BLaER1 treated with 17β-estradiol and CSF1 and Interleukin-3, amounts not matched to agents 10 nM and 100 nM (cell line): ENCODE measurements around the gene PIEZO1.

Experiments
- H3K27ac ChIP-seq, 11 experiments: shearing (Covaris generic); formaldehyde crosslinking; 2 replicates each; pipeline ENCODE4 v1.8.1; 2022
- H3K27me3 ChIP-seq, 11 experiments: shearing (Covaris generic); formaldehyde crosslinking; 2 replicates each; pipeline ENCODE4 v1.8.1; 2022
- H3K36me3 ChIP-seq, 11 experiments: shearing (Covaris generic); formaldehyde crosslinking; 2 replicates each; pipeline ENCODE4 v1.8.1; 2022
- H3K4me1 ChIP-seq, 10 experiments: shearing (Covaris generic); formaldehyde crosslinking; 2 replicates each; pipeline ENCODE4 v1.8.1; 2022
- H3K4me2 ChIP-seq, 11 experiments: shearing (Covaris generic); formaldehyde crosslinking; 2 replicates each; pipeline ENCODE4 v1.8.1; 2022
- H3K4me3 ChIP-seq, 10 experiments: shearing (Covaris generic); formaldehyde crosslinking; 2 replicates each; pipeline ENCODE4 v1.8.1; 2022
- H3K9ac ChIP-seq, 11 experiments: shearing (Covaris generic); formaldehyde crosslinking; 2 replicates each; pipeline ENCODE4 v1.8.1; 2022
- H3K9me3 ChIP-seq, 11 experiments: shearing (Covaris generic); formaldehyde crosslinking; replicated peaks in 1 of 11; 2 replicates each; pipeline ENCODE4 v1.8.1; 2022
- H4K20me1 ChIP-seq, 11 experiments: shearing (Covaris generic); formaldehyde crosslinking; 2 replicates each; pipeline ENCODE4 v1.8.1; 2022
- Cebpa-rat ChIP-seq, 11 experiments: shearing (Covaris generic); IDR thresholded peaks; 2 replicates each; pipeline ENCODE4 v1.8.1; 2022

Gene PIEZO1

DNA sequence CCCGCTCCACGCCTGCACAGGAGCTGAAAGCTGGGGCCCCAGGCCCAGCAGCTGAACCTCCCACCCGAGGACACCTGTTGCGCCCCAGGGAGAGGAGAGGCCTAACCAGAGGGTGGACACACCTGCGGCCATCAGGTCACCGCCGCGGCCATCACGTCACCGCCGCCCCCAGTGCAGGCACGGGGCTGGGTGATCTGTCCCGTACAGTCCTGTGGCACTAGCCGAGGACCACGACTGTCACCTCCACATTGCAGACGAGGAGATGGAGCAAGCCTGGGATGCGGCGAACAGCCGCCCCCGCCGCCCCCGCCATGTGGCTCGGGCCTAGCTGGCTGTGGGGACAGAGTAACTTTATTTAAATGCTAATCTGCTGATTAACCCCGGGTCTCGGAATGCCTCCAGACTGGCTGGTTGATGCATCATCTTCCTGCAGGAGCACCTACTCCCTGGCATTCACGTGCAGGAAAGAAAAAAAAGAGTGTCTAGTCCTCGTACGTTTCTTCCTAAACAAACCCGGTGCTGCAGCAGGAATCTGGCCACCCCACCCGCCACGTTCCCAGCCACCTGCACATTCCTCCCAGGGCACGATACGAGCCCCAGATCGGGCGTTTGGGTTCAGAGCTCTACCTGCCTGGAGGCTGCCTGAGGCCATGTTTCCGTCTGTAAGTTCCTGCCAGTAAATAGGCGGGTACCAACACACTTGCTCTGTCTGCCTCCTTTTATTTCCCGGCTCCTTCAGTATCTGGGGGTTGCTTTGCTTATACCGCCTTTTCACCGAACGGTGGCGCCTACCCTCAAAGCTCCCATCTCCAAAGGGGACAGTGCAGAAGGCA lies 29.9 kb downstream of the PIEZO1 start:
- Histone ChIP-seq H3K4me2 (peak overlapping the region; percentile 16 to 65 (median 51); a peak in 16 of 22 replicates), H3K9ac (peak overlapping the region in 7 of 11 experiments; percentile 24 to 50 (median 39); a peak in 9 of 22 replicates), H3K9me3 (peaks cover 0 to 5% (median 0%) of the 10 kb centered on the region in 11 experiments; a peak in 2 of 22 replicates), H3K27ac (peak overlapping the region in 1 of 11 experiments; percentile 47; a peak in 1 of 22 replicates), H4K20me1 (peaks cover 93 to 97% (median 96%) of the 10 kb centered on the region in 11 experiments), H3K36me3 (peaks cover 4 to 54% (median 17%) of the 10 kb centered on the region in 11 experiments; a peak in 17 of 22 replicates), H3K4me3 (no peak overlapping the region), H3K4me1 (peaks cover 44 to 95% (median 85%) of the 10 kb centered on the region in 10 experiments), H3K27me3 (no peaks in the 10 kb centered on the region)
- TF ChIP-seq Cebpa-rat (IDR thresholded peaks at IDR 0.05), result no peak

- Histone ChIP-seq H3K4me3 (no peak overlapping the region), H3K4me1 (peaks cover 36 to 89% (median 80%) of the 10 kb centered on the region in 10 experiments), H3K36me3 (peaks cover 4 to 58% (median 17%) of the 10 kb centered on the region in 11 experiments; a peak in 17 of 22 replicates), H4K20me1 (peaks cover 87 to 97% (median 95%) of the 10 kb centered on the region in 11 experiments), H3K27ac (peak overlapping the region in 3 of 11 experiments; percentile 0 to 47 (median 17); a peak in 3 of 22 replicates), H3K27me3 (no peaks in the 10 kb centered on the region), H3K9me3 (peaks cover 0 to 5% (median 0%) of the 10 kb centered on the region in 11 experiments; a peak in 2 of 22 replicates), H3K4me2 (peak overlapping the region; percentile 16 to 65 (median 51); a peak in 21 of 22 replicates), H3K9ac (peak overlapping the region in 10 of 11 experiments; percentile 5 to 50 (median 39); a peak in 14 of 22 replicates)
- no peak for TF ChIP-seq Cebpa-rat (IDR thresholded peaks at IDR 0.05)
Measured at GRCh38 chr16:88754109-88754911, 30.7 kb downstream of the PIEZO1 start.

DNA sequence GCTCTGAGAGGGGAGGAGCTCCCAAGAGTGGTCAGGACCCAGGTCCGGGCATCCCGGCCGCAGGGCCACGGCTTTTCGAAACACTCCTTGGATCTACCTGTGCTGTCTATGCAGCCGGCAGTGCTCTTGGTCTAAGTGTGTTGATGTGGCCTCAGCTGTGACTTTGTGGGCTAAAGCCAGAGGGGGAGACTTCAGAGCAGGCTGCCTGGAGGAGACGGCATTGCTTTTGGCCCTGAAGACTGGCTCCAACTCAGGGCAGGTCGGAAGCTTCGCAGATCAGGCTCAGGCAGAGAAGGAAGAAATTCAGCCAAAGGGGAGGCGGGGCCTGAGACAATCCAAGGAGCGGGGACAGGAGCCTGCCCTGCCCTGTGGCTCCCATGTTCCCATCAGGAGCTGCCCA lies 31.4 kb downstream of the PIEZO1 start:
- Histone ChIP-seq H3K9me3 (0 out of 22 replicates have a peak, but pooled peaks cover 0 to 1% (median 0%) of the 10 kb centered on the region in 11 experiments), H3K9ac (peak overlapping the region in 8 of 11 experiments; percentile 5 to 50 (median 39); a peak in 7 of 22 replicates), H4K20me1 (peaks cover 80 to 97% (median 91%) of the 10 kb centered on the region in 11 experiments), H3K36me3 (peaks cover 4 to 56% (median 14%) of the 10 kb centered on the region in 11 experiments; a peak in 18 of 22 replicates), H3K27me3 (no peaks in the 10 kb centered on the region), H3K27ac (peak overlapping the region in 2 of 11 experiments; percentile 17 to 47; a peak in 1 of 22 replicates), H3K4me1 (peaks cover 30 to 84% (median 75%) of the 10 kb centered on the region in 10 experiments), H3K4me3 (no peak overlapping the region), H3K4me2 (peak overlapping the region in 8 of 11 experiments; percentile 35 to 65 (median 54); a peak in 13 of 22 replicates)
- no peak for TF ChIP-seq Cebpa-rat (IDR thresholded peaks at IDR 0.05)

- Histone ChIP-seq H3K4me3 (no peak overlapping the region), H3K9ac (peak overlapping the region in 2 of 11 experiments; percentile 28 to 43; a peak in 1 of 22 replicates), H3K4me1 (peaks cover 30 to 84% (median 75%) of the 10 kb centered on the region in 10 experiments), H3K4me2 (peak overlapping the region in 2 of 11 experiments; percentile 50 to 51; a peak in 2 of 22 replicates), H3K9me3 (no peaks in the 10 kb centered on the region), H3K27me3 (no peaks in the 10 kb centered on the region), H4K20me1 (peaks cover 80 to 97% (median 91%) of the 10 kb centered on the region in 11 experiments), H3K27ac (0 out of 22 replicates have a peak overlapping the region, but pooled peaks of 1 of the 11 experiments have one; percentile 47), H3K36me3 (peaks cover 4 to 56% (median 17%) of the 10 kb centered on the region in 11 experiments; a peak in 17 of 22 replicates)
- no peak for TF ChIP-seq Cebpa-rat (IDR thresholded peaks at IDR 0.05)
Measured at GRCh38 chr16:88753191-88753590, 31.8 kb downstream of the PIEZO1 start.

DNA sequence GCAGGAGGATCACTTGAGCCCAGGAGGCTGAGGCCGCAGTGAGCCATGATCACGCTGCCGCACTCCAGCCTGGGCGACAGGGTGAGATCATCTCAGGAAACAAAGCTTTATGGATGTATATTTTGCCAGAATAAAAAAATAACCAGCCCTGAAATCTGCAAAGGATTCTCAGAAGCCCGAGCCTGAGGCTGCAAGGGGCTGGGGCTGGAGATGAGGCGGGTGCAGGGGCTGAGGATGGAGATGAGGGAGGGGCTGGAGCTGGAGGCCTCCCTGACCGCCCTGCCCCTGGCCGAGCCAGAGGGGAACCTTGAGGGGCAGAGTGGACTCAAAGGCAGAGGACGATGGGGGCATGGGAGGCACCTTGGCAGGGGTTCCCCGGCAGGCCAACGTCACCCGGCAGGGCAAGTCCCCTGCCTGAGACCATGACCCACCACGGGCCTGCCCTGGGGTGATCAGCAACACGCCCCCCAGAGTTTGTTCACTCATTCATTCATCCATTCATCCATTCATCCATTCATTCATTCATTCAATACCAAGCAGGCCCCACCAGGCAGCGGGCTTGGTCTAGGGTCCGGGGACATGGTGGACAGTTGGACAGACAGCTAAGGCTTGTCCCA lies 32.5 kb downstream of the PIEZO1 start:
- peaks cover 4 to 60% (median 20%) of the 10 kb centered on the region in 11 experiments; a peak in 17 of 22 replicates for H3K36me3 ChIP-seq
- no peaks in the 10 kb centered on the region for H3K9me3 ChIP-seq
- no peak for TF ChIP-seq Cebpa-rat (IDR thresholded peaks at IDR 0.05)
- no peak overlapping the region for H3K27ac ChIP-seq
- 0 out of 22 replicates have a peak overlapping the region, but pooled peaks of 2 of the 11 experiments have one; percentile 21 to 33 for H3K9ac ChIP-seq
- H3K4me2 ChIP-seq, result peak overlapping the region in 3 of 11 experiments; percentile 13 to 53 (median 17); a peak in 2 of 22 replicates
- H3K4me1 ChIP-seq, result peaks cover 30 to 84% (median 75%) of the 10 kb centered on the region in 10 experiments
- peaks cover 80 to 97% (median 91%) of the 10 kb centered on the region in 11 experiments for H4K20me1 ChIP-seq
- H3K4me3 ChIP-seq, result no peak overlapping the region
- H3K27me3 ChIP-seq, result no peaks in the 10 kb centered on the region

GRCh38 chr16:88750854-88751253 lies 34.2 kb downstream of the PIEZO1 start:
- Histone ChIP-seq H3K27ac (no peak overlapping the region; a peak in 1 of 22 replicates), H3K27me3 (no peaks in the 10 kb centered on the region), H3K9me3 (no peaks in the 10 kb centered on the region), H3K4me1 (peaks cover 45 to 85% (median 75%) of the 10 kb centered on the region in 10 experiments), H4K20me1 (peaks cover 80 to 97% (median 92%) of the 10 kb centered on the region in 11 experiments), H3K4me2 (peak overlapping the region in 7 of 11 experiments; percentile 7 to 57 (median 45); a peak in 9 of 22 replicates), H3K36me3 (peaks cover 4 to 59% (median 20%) of the 10 kb centered on the region in 11 experiments; a peak in 17 of 22 replicates), H3K9ac (peak overlapping the region in 4 of 11 experiments; percentile 5 to 33 (median 14); a peak in 5 of 22 replicates), H3K4me3 (no peak overlapping the region)
- TF ChIP-seq Cebpa-rat (IDR thresholded peaks at IDR 0.05), result no peak

GRCh38 chr16:88749358-88749757 lies 35.7 kb downstream of the PIEZO1 start:
- Histone ChIP-seq H3K4me3 (no peak overlapping the region), H3K9me3 (no peaks in the 10 kb centered on the region), H3K27ac (no peak overlapping the region), H3K4me1 (peaks cover 48 to 85% (median 78%) of the 10 kb centered on the region in 10 experiments), H4K20me1 (peaks cover 79 to 97% (median 89%) of the 10 kb centered on the region in 11 experiments), H3K9ac (no peak overlapping the region), H3K4me2 (no peak overlapping the region), H3K27me3 (no peaks in the 10 kb centered on the region), H3K36me3 (peaks cover 4 to 47% (median 20%) of the 10 kb centered on the region in 11 experiments; a peak in 17 of 22 replicates)
- no peak for TF ChIP-seq Cebpa-rat (IDR thresholded peaks at IDR 0.05)
